Measurements from ENCODE around the gene HSD17B12.

HSD17B12 gene

GRCh38 chr11:43830928-43831440, 150.4 kb downstream of the HSD17B12 start:
- no peak overlapping the region for H3K9ac ChIP-seq (ENCODE audit: low read length)
- H3K4me1 ChIP-seq (ENCODE audit: insufficient read depth, low read length, severe bottlenecking) = no peaks in the 10 kb centered on the region
- no peaks in the 10 kb centered on the region for H3K79me2 ChIP-seq (ENCODE audit: insufficient read depth, low read length)
- H3K9me3 ChIP-seq (ENCODE audit: low read length) = no peaks in the 10 kb centered on the region
- H3K9me2 ChIP-seq (ENCODE audit: low read depth, low read length) = no peaks in the 10 kb centered on the region
- no peaks in the 10 kb centered on the region for H3F3A ChIP-seq (ENCODE audit: insufficient read depth, low read length)
- no peak for TF ChIP-seq CTCF (IDR thresholded peaks at IDR 0.05; ENCODE audit: low read length)
- TF ChIP-seq EZH2 (IDR thresholded peaks at IDR 0.05; ENCODE audit: borderline replicate concordance, low read length) = no peak
- no peak overlapping the region for H2AFZ ChIP-seq (ENCODE audit: low read length)
- H3K27me3 ChIP-seq (ENCODE audit: insufficient read depth, low read length) = no peaks in the 10 kb centered on the region
- H3K36me3 ChIP-seq (ENCODE audit: insufficient read depth, low read length) = peaks cover 17% of the 10 kb centered on the region; the same call in 1 of the 2 replicates
- H3K27ac ChIP-seq (ENCODE audit: low read depth, low read length, poor library complexity, severe bottlenecking) = no peak overlapping the region
- H4K20me1 ChIP-seq (ENCODE audit: insufficient read depth, low read length) = no peaks in the 10 kb centered on the region
- H3K4me2 ChIP-seq (ENCODE audit: low read length) = no peak overlapping the region
- H3K4me3 ChIP-seq (ENCODE audit: low read depth, low read length, poor library complexity, severe bottlenecking) = no peak overlapping the region

- no peak for TF ChIP-seq EZH2 (IDR thresholded peaks at IDR 0.05; ENCODE audit: borderline replicate concordance, low read length)
- TF ChIP-seq CTCF (IDR thresholded peaks at IDR 0.05; ENCODE audit: low read length) = no peak
- no peak overlapping the region for H3K27ac ChIP-seq (ENCODE audit: low read depth, low read length, poor library complexity, severe bottlenecking)
- H3K4me1 ChIP-seq (ENCODE audit: insufficient read depth, low read length, severe bottlenecking) = no peaks in the 10 kb centered on the region
- no peak overlapping the region for H3K9ac ChIP-seq (ENCODE audit: low read length)
- H3K79me2 ChIP-seq (ENCODE audit: insufficient read depth, low read length) = no peaks in the 10 kb centered on the region
- H2AFZ ChIP-seq (ENCODE audit: low read length) = no peak overlapping the region
- peaks cover 17% of the 10 kb centered on the region; the same call in 1 of the 2 replicates for H3K36me3 ChIP-seq (ENCODE audit: insufficient read depth, low read length)
- no peaks in the 10 kb centered on the region for H3F3A ChIP-seq (ENCODE audit: insufficient read depth, low read length)
- no peaks in the 10 kb centered on the region for H3K9me2 ChIP-seq (ENCODE audit: low read depth, low read length)
- H3K4me2 ChIP-seq (ENCODE audit: low read length) = no peak overlapping the region
- H3K27me3 ChIP-seq (ENCODE audit: insufficient read depth, low read length) = no peaks in the 10 kb centered on the region
- H4K20me1 ChIP-seq (ENCODE audit: insufficient read depth, low read length) = no peaks in the 10 kb centered on the region
- H3K9me3 ChIP-seq (ENCODE audit: low read length) = no peaks in the 10 kb centered on the region
- H3K4me3 ChIP-seq (ENCODE audit: low read depth, low read length, poor library complexity, severe bottlenecking) = no peak overlapping the region
Measured at GRCh38 chr11:43832536-43832935, 152.0 kb downstream of the HSD17B12 start.

GRCh38 chr11:43833657-43834073, 153.1 kb downstream of the HSD17B12 start:
- H3K9me2 ChIP-seq (ENCODE audit: low read depth, low read length) = no peaks in the 10 kb centered on the region
- H3K27me3 ChIP-seq (ENCODE audit: insufficient read depth, low read length) = no peaks in the 10 kb centered on the region
- no peak overlapping the region for H3K4me3 ChIP-seq (ENCODE audit: low read depth, low read length, poor library complexity, severe bottlenecking)
- no peaks in the 10 kb centered on the region for H3K9me3 ChIP-seq (ENCODE audit: low read length)
- H3F3A ChIP-seq (ENCODE audit: insufficient read depth, low read length) = no peaks in the 10 kb centered on the region
- TF ChIP-seq CTCF (IDR thresholded peaks at IDR 0.05; ENCODE audit: low read length) (no peak), EZH2 (IDR thresholded peaks at IDR 0.05; ENCODE audit: borderline replicate concordance, low read length) (no peak)
- H4K20me1 ChIP-seq (ENCODE audit: insufficient read depth, low read length) = no peaks in the 10 kb centered on the region
- H3K4me1 ChIP-seq (ENCODE audit: insufficient read depth, low read length, severe bottlenecking) = no peaks in the 10 kb centered on the region
- no peak overlapping the region for H3K27ac ChIP-seq (ENCODE audit: low read depth, low read length, poor library complexity, severe bottlenecking)
- peaks cover 21% of the 10 kb centered on the region; the same call in 1 of the 2 replicates for H3K36me3 ChIP-seq (ENCODE audit: insufficient read depth, low read length)
- H3K4me2 ChIP-seq (ENCODE audit: low read length) = no peak overlapping the region
- H2AFZ ChIP-seq (ENCODE audit: low read length) = no peak overlapping the region
- no peaks in the 10 kb centered on the region for H3K79me2 ChIP-seq (ENCODE audit: insufficient read depth, low read length)
- no peak overlapping the region for H3K9ac ChIP-seq (ENCODE audit: low read length)

All from OCI-LY1 (cell line).